ENCODE results near the gene RHOXF2.
"Not testable (repeated sequence)": the region's sequence is repeated elsewhere in the genome, so short reads cannot be mapped to it uniquely, and the experiment has no call there.

RHOXF2 gene, protein sequence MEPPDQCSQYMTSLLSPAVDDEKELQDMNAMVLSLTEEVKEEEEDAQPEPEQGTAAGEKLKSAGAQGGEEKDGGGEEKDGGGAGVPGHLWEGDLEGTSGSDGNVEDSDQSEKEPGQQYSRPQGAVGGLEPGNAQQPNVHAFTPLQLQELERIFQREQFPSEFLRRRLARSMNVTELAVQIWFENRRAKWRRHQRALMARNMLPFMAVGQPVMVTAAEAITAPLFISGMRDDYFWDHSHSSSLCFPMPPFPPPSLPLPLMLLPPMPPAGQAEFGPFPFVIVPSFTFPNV

GRCh38 chrX:120158313-120158712 is at the start of gene RHOXF2:
RHOXF2 (plus strand) TSS chrX:120158613; CDS start chrX:120158751, 138 bp downstream.
- DNase-seq = not testable (repeated sequence)

GRCh38 chrX:120109378-120109777 is 49.0 kb upstream of the RHOXF2 start:
- DNase-seq = no peak

DNA sequence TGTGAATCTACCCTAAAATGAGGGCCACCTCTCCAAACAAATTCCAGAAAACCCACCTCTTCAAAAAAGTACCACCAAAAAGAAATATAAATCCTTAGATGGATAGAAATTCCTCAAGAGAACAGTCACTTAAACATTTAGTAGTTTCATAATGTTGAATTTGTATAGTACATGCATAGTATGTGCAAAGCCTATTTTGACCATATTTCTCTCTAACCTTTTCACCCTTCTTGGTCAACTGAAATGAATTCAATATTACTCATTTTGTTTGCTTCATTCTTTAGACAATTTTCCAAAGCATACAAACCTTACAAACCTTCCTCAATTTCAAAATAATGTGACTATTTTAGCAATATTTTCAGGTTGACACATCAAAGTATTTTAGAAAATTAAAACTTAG is 46.8 kb upstream of the RHOXF2 start:
- no peak for DNase-seq

DNA sequence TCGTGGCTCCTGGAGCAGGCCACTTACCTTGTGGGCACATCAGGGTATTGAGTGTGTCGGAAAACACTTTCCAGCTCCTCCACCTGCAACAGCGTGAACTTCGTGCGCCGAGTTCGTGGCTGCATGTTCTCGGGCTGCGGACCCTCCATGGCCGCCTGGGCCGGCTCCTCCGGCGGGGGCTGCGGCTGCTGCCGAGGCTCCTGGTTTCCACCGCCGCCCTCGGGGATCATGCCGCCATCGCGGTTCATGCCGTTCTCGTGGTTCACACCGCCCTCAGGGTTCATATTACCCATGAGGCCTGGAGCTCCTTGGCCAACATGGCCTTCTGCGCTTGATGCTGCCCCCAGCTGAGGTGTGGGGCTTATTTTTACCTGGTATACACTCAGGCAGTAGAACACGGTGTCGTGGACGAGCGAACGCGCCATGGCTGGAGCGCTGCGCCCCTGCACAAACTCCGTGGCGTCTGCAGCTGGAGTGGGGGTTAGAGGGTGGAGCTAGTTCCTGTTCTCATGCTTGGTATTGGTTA is 42.9 kb upstream of the RHOXF2 start, which contains the start of gene RHOXF1:
Gene RHOXF1 (minus strand): TSS at position 476 of the 526 bp plus-strand sequence. CDS start 51 bp downstream, at position 425.
- DNase-seq = no peak

DNA sequence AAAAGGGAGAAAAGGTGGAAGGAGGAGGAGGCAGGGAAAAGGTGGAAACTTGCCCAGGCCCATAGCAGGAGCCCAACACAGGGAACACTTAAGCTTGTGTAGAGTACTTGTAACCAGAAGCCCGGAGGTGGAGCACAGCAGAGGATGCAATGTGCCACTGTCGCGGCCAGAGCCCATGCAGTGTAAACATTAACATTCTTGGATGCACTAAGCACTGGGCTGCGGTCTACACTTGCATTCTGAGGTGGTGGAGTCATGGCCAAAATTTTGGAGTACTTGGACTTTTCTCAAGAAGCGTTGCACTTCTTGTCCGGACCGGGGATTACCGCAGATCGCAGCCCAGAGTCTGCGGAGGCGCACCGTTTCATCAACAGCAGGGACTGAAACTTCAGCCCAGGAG is 38.2 kb upstream of the RHOXF2 start:
- DNase-seq = no peak

GRCh38 chrX:120125444-120125843 is 33.0 kb upstream of the RHOXF2 start:
- no peak for DNase-seq

DNA sequence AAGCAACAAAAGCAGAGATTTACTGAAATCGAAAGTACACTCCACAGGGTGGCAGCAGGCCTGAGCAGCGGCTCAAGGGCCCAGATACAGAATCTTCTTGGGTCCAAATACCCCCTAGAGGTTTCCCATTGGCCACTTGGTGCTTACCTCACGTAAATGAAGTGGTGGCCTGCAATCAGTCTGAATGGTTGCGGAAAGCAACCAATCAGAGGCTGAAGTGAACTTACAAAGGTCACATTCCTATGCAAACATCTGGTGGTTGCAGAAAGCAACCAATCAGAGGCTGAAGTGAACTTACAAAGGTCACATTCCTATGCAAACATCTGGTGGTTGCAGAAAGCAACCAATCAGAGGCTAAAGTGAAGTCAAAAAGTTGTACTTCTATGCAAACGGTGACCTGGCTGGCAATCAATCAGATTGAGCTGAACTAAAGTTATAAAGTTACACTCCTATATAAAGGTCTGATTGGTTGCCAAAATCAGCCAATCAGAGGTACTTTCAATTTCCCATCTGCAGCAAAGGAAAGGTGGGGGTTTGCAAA is 30.0 kb upstream of the RHOXF2 start:
- DNase-seq = not testable (repeated sequence)

GRCh38 chrX:120136128-120136527 is 22.3 kb upstream of the RHOXF2 start:
- DNase-seq = no peak

- DNase-seq = no peak
Observed at GRCh38 chrX:120136840-120137239, 21.6 kb upstream of the RHOXF2 start.

DNA sequence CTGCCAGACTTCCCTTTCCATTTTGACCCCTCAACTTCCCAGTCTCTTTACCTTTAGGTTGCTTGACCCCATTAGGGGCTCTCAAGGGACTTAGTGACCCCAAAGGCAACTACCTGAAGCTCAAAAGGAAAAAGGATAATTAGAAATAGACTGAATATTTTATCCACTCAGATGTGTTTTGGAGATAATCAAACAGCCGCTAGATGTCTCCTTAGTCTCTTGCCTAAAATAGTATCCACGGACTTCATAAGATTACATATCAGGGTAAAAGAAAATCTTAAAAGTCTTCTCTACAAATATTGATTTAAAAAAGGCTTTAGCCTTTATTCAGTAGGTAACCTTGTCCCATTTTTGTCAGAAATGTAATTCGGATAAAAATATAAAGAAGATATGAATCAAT is 21.0 kb upstream of the RHOXF2 start:
- DNase-seq = no peak

DNA sequence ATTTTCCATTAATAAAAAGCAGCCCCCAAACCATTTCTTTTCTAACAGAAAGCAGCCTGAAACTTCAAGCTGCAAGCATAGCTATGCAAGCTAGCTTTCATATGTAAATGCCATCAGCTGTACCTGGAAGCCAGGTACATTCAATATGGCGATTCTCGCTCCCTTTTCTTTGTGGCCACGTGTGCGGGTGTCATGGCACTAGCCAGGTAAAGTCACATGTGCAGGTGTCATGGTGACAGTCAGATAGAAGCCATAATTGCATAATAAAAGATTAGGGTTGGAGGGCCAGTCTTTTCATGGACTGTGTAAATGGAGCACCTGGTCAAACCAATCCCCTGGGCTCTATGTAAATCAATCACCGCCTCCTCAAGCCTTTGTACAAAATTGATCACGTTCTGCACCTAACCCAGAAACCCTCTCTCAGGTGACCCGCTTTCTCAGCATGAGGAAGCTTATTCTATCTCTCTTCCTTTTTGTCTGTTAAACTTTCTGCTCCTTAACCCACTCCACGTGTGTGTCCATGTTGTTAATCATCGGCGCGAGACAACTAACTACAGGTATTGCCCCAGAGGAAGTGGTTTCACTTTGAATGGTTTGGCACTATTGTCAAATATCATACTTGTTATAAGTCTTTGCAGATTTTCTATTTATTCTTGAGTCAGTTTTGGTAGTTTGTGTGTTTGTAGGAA is 18.0 kb upstream of the RHOXF2 start:
- peak; percentile 89 for DNase-seq

- DNase-seq = no peak
Observed at GRCh38 chrX:120144178-120144844, 14.1 kb upstream of the RHOXF2 start.

GRCh38 chrX:120145295-120145925 is 13.0 kb upstream of the RHOXF2 start:
- DNase-seq = no peak

DNA sequence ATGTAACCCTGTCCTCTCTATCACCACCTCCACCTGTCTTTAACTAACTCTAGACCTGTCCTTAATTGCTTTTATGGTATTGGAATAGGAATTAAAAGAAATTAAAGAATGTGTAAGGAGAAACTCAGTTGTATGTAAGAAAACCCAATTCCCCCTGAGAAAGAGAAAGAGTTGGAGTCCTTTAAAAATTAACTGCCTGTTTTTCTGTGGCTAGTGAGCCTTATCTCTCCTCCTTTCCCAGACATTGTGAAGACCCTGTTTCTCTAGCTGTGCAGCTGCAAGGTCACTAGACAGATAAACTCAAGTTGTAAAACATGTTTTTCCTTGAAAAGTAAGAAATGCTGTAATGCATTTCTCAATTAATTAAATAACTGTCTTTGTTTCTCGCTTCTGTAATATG is 12.1 kb upstream of the RHOXF2 start:
- DNase-seq = not testable (repeated sequence)

DNA sequence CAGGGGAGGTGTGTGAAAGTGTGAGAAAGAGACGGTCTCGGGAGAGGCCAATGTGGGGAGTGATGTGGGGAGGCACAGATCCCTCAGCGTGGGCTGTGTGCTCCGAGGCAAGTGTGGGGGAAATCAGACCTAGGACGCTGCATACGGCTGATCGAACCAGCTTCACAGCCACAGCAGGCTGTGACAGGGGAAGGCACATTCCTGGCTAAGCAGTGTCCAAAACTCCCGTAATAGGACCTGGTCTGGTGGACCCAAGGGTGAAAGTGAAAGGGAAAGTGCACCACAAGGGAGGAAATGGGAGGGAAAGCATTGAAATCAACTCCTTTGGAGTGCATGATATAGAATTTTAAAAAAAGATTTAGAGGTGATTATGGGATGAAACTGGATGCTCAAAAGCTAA is 10.9 kb upstream of the RHOXF2 start:
- DNase-seq = no peak

GRCh38 chrX:120150109-120150744 is 8.2 kb upstream of the RHOXF2 start:
- DNase-seq = not testable (repeated sequence)

DNA sequence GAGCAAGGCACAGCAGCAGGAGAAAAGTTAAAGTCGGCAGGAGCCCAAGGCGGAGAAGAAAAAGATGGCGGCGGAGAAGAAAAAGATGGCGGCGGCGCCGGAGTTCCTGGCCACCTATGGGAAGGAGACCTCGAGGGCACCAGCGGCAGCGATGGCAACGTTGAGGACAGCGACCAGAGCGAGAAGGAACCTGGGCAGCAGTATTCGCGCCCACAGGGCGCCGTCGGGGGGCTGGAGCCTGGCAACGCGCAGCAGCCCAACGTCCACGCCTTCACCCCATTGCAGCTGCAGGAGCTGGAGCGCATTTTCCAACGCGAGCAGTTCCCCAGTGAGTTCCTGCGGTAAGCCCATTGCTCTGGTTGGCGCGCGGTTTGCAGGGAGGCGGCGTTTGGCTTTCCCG is 673 bp downstream of the RHOXF2 start:
- DNase-seq = not testable (repeated sequence)

DNA sequence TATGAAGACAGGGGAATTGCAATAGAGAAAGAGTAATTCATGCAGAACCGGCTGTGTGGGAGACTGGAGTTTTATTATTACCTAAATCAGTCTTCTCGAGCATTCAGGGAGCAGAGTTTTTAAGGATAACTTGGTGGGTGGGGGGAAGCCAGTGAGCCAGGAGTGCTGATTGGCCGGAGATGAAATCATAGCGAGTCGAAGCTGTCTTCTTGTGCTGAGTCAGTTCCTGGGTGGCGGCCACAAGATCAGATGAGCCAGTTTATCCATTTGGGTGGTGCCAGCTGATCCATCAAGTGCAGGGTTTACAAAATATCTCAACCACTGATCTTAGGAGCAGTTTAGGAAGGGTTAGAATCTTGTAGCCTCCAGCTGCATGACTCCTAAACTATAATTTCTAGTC is 34.8 kb downstream of the RHOXF2 start:
- DNase-seq = not testable (repeated sequence)

DNA sequence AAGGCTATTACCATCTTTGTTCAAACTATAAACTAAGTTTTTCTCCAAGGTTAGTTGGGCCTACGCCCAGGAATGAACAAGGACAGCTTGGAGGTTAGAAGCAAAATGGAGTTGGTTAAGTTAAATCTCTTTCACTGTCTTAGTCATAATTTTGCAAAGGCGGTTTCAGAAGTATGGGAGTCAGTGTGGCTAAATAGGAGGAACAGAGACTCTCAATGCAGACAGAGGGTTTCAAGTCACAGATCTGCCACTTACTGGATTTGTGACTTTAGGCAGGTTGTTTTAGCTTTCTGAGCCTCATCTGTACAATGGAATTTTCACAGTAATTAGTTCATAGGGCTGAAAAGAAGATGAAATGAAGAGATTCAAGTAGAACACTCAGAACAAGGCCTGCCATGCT is 35.3 kb downstream of the RHOXF2 start:
- not testable (repeated sequence) for DNase-seq

GRCh38 chrX:120195786-120196185 is 37.4 kb downstream of the RHOXF2 start:
- not testable (repeated sequence) for DNase-seq

DNA sequence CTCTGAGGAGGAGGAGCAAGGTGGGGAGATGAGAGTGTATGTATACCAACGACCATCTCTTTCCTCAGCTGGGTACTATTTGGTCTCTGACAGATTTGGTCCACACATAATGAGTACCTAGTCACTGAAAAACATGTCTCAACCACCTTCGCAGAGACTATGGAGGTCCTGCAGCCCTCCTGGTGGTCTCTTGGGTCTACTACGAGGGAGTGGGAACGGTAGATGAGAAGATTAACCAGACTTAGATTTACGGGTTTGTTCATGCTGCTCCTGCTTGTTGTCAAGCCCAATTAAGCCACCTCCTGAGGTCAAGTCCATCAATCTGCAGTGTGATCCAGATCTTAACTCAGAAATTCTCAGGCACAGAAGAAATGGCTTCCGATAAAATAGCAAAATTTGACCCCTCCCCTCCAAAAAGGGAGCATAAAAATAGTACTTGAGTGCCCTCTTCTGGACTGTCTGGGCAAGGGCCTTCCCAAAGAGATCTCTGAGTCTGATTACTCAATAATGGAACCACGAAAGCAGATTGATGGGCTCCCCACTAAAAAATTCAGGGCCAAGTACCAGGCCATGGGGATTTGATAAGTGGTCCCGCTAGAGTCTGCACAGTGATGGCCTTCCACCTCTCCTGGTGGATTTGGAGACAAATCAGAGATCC is 38.3 kb downstream of the RHOXF2 start:
- DNase-seq = not testable (repeated sequence)

DNA sequence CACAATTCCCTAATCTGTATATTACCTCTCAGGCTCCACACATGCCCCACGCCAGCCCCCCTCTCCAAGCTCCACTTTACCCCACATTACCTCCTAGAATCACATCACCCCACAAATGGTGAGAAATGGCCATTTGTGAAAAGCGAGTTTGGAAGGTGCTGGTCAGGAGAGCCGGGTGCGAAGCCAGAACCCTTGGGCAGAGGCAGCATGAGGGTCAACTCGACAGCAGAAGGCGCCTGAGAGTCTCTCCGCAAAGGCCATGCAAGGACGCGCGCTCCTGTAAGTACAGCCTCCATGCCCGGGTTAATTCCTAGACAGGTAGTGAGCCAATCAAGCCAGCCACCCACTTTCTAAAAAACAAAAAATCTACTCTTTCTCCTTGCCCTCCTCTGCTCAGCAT is 42.4 kb downstream of the RHOXF2 start:
- DNase-seq = no peak
